Activated CD8-positive, alpha-beta T cell treated with anti-CD3 and anti-CD28 coated beads, Interleukin-2, amount 10 ng/mL, durations not matched to agents 7 days and 5 days (primary cell): Measurements from ENCODE around the gene TCFL5. TPM values are rescaled to one million over a fixed set of nuclear protein-coding genes. Genes with fewer than 3 reads are reported as not detected.

Experiments
- ATAC-seq: fragments of 150-1000 bp; cut with Tn5 transposase; one replicate; pipeline ENCODE4 v1.10.0; 2021; ENCODE audit warnings: moderate library complexity
- CTCF ChIA-PET: fragments of 350-600 bp; sonication (Branson Sonifier 250); formaldehyde crosslinking; loops from one replicate; lab custom pipeline; 2021; ENCODE audit warnings: antibody characterized with exemption; lab: Charles Lee
- POLR2A ChIA-PET: fragments of 350-600 bp; sonication (Branson Sonifier 250); formaldehyde crosslinking; loops from one replicate; lab custom pipeline; 2021; ENCODE audit warnings: antibody characterized with exemption; lab: Charles Lee
- DNase-seq: peaks from one replicate; pipeline ENCODE4 v3.0.0-alpha.2; 2020
- H3K27ac Mint-ChIP-seq: one replicate; pipeline ENCODE4 v1.8.0; 2021; ENCODE audit warnings: mild to moderate bottlenecking, mixed read lengths
- H3K27me3 Mint-ChIP-seq: one replicate; pipeline ENCODE4 v1.8.0; 2021; ENCODE audit warnings: low read depth, mixed read lengths
- H3K36me3 Mint-ChIP-seq: one replicate; pipeline ENCODE4 v1.8.0; 2021; ENCODE audit warnings: low read depth, mixed read lengths
- H3K4me1 Mint-ChIP-seq: one replicate; pipeline ENCODE4 v1.8.0; 2021; ENCODE audit warnings: low read depth, mixed read lengths
- H3K4me3 Mint-ChIP-seq: one replicate; pipeline ENCODE4 v1.8.0; 2021; ENCODE audit warnings: mild to moderate bottlenecking, mixed read lengths
- H3K9me3 Mint-ChIP-seq: one replicate; pipeline ENCODE4 v1.8.0; 2022; ENCODE audit warnings: mixed read lengths; ENCODE audit not compliant: insufficient read depth
- total RNA-seq, 2 experiments: library from RNA; stranded (reverse); gene quantifications; one replicate each; pipeline ENCODE4 v1.2.3, GENCODE V29; 2021

TCFL5 gene
- total RNA-seq, 2 experiments from 2014 or later = 7.9 to 9.6 TPM

- DNase-seq (no peak), ATAC-seq (no peak)
- Mint-ChIP-seq H3K36me3 (no peaks in the 10 kb centered on the region), H3K27me3 (no peaks in the 10 kb centered on the region), H3K9me3 (no peaks in the 10 kb centered on the region), H3K4me3 (no peak overlapping the region), H3K27ac (no peak overlapping the region), H3K4me1 (no peaks in the 10 kb centered on the region)
- CTCF ChIA-PET = no interaction called here
- POLR2A ChIA-PET = no interaction called here
Measured at GRCh38 chr20:62830251-62830650, 31.4 kb downstream of the TCFL5 start.

- POLR2A ChIA-PET = no interaction called here
- ATAC-seq = no peak
- no peaks in the 10 kb centered on the region for H3K36me3 Mint-ChIP-seq
- H3K27me3 Mint-ChIP-seq = no peaks in the 10 kb centered on the region
- no peak for DNase-seq
- no peak overlapping the region for H3K27ac Mint-ChIP-seq
- no peak overlapping the region for H3K4me3 Mint-ChIP-seq
- CTCF ChIA-PET = no interaction called here
- no peaks in the 10 kb centered on the region for H3K9me3 Mint-ChIP-seq
- no peaks in the 10 kb centered on the region for H3K4me1 Mint-ChIP-seq
Measured at GRCh38 chr20:62829231-62830230, 32.1 kb downstream of the TCFL5 start.

- no peak for DNase-seq
- no peak for ATAC-seq
- Mint-ChIP-seq H3K4me1 (no peaks in the 10 kb centered on the region), H3K4me3 (no peak overlapping the region), H3K27ac (no peak overlapping the region), H3K9me3 (no peaks in the 10 kb centered on the region), H3K27me3 (no peaks in the 10 kb centered on the region), H3K36me3 (no peaks in the 10 kb centered on the region)
- ChIA-PET CTCF (no interaction called here), POLR2A (no interaction called here)
Measured at GRCh38 chr20:62828511-62829230, 33.0 kb downstream of the TCFL5 start.

GRCh38 chr20:62828051-62828450 is 33.6 kb downstream of the TCFL5 start:
- CTCF ChIA-PET = no interaction called here
- H3K4me3 Mint-ChIP-seq = no peak overlapping the region
- H3K27ac Mint-ChIP-seq = no peak overlapping the region
- H3K4me1 Mint-ChIP-seq = no peaks in the 10 kb centered on the region
- no peak for ATAC-seq
- DNase-seq = no peak
- H3K27me3 Mint-ChIP-seq = no peaks in the 10 kb centered on the region
- POLR2A ChIA-PET = no interaction called here
- H3K9me3 Mint-ChIP-seq = no peaks in the 10 kb centered on the region
- H3K36me3 Mint-ChIP-seq = no peaks in the 10 kb centered on the region

- CTCF ChIA-PET = no interaction called here
- Mint-ChIP-seq H3K4me1 (peaks cover 2% of the 10 kb centered on the region), H3K4me3 (no peak overlapping the region), H3K27ac (no peak overlapping the region), H3K9me3 (no peaks in the 10 kb centered on the region), H3K27me3 (no peaks in the 10 kb centered on the region), H3K36me3 (no peaks in the 10 kb centered on the region)
- ATAC-seq (no peak), DNase-seq (no peak)
- POLR2A ChIA-PET = no interaction called here
Measured at GRCh38 chr20:62827311-62828038, 34.1 kb downstream of the TCFL5 start.

GRCh38 chr20:62826646-62827310 is 34.8 kb downstream of the TCFL5 start:
- no peaks in the 10 kb centered on the region for H3K36me3 Mint-ChIP-seq
- H3K27me3 Mint-ChIP-seq = no peaks in the 10 kb centered on the region
- ATAC-seq (no peak), DNase-seq (no peak)
- ChIA-PET POLR2A (interaction anchor here (0.7 kb wide), 1 partner anchor 529 kb away, joined by 3 read pairs; no protein-coding TSS in a partner anchor), CTCF (no interaction called here)
- no peak overlapping the region for H3K27ac Mint-ChIP-seq
- no peak overlapping the region for H3K4me3 Mint-ChIP-seq
- H3K4me1 Mint-ChIP-seq = peaks cover 2% of the 10 kb centered on the region
- no peaks in the 10 kb centered on the region for H3K9me3 Mint-ChIP-seq

GRCh38 chr20:62825986-62826645 is 35.5 kb downstream of the TCFL5 start:
- H3K4me3 Mint-ChIP-seq = no peak overlapping the region

GRCh38 chr20:62825333-62825985 is 36.2 kb downstream of the TCFL5 start:
- H3K27ac Mint-ChIP-seq = no peak overlapping the region
- CTCF ChIA-PET = no interaction called here
- peaks cover 2% of the 10 kb centered on the region for H3K4me1 Mint-ChIP-seq
- POLR2A ChIA-PET = no interaction called here
- no peaks in the 10 kb centered on the region for H3K36me3 Mint-ChIP-seq
- no peak overlapping the region for H3K4me3 Mint-ChIP-seq
- DNase-seq (no peak), ATAC-seq (no peak)
- no peaks in the 10 kb centered on the region for H3K27me3 Mint-ChIP-seq
- no peaks in the 10 kb centered on the region for H3K9me3 Mint-ChIP-seq

More at GRCh38 chr20:62825986-62826645, 35.5 kb downstream of the TCFL5 start:
- H3K27ac Mint-ChIP-seq = no peak overlapping the region
- POLR2A ChIA-PET = interaction anchor here (0.7 kb wide), 1 partner anchor 528 kb away, joined by 3 read pairs; no protein-coding TSS in a partner anchor
- CTCF ChIA-PET = no interaction called here
- peaks cover 2% of the 10 kb centered on the region for H3K4me1 Mint-ChIP-seq
- H3K36me3 Mint-ChIP-seq = no peaks in the 10 kb centered on the region
- ATAC-seq (no peak), DNase-seq (no peak)
- no peaks in the 10 kb centered on the region for H3K9me3 Mint-ChIP-seq
- no peaks in the 10 kb centered on the region for H3K27me3 Mint-ChIP-seq

- DNase-seq (no peak), ATAC-seq (no peak)
- ChIA-PET CTCF (no interaction called here), POLR2A (no interaction called here)
- Mint-ChIP-seq H3K9me3 (no peaks in the 10 kb centered on the region), H3K4me1 (peaks cover 2% of the 10 kb centered on the region), H3K27ac (no peak overlapping the region), H3K36me3 (no peaks in the 10 kb centered on the region), H3K4me3 (no peak overlapping the region), H3K27me3 (no peaks in the 10 kb centered on the region)
Measured at GRCh38 chr20:62824476-62825332, 36.9 kb downstream of the TCFL5 start.
